GM18499 (cell line): ENCODE results near the gene FAM89B.

Experiments used
- ATAC-seq: cut with Tn5 transposase; IDR thresholded peaks from one replicate; pipeline ENCODE4 v1.9.1; 2021; ENCODE audit warnings: moderate number of reproducible peaks; ENCODE audit not compliant: insufficient read depth, unreplicated experiment

Gene FAM89B

GRCh38 chr11:65606876-65607613, 34.7 kb downstream of the FAM89B start:
- no peak for ATAC-seq

- ATAC-seq, result no peak
Observed at GRCh38 chr11:65607614-65608426, 35.5 kb downstream of the FAM89B start.

DNA sequence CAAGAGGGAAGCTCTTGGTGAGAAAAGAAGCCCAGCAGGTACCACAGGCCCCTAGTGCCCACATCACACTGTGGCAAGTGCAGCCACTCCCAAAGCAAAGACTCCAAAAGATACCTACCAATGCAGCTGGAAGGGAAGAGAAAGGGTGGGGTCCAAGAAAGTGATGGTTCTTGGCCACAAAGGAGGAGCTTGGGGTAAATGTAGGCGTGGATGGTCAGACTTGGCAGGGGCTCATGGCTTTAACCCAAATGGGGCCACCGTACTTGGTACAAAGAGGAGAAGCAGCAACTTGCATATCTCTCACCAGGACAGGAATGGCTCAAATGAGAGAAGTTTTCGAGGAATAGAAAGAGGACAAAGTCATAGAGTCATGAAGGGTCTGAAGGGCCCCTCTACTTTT, 36.9 kb downstream of the FAM89B start:
- no peak for ATAC-seq

- no peak for ATAC-seq
Observed at GRCh38 chr11:65609665-65610064, 37.3 kb downstream of the FAM89B start.

- ATAC-seq, result no peak
Observed at GRCh38 chr11:65610404-65610803, 38.1 kb downstream of the FAM89B start.

GRCh38 chr11:65611028-65611757, 38.9 kb downstream of the FAM89B start:
- no peak for ATAC-seq

DNA sequence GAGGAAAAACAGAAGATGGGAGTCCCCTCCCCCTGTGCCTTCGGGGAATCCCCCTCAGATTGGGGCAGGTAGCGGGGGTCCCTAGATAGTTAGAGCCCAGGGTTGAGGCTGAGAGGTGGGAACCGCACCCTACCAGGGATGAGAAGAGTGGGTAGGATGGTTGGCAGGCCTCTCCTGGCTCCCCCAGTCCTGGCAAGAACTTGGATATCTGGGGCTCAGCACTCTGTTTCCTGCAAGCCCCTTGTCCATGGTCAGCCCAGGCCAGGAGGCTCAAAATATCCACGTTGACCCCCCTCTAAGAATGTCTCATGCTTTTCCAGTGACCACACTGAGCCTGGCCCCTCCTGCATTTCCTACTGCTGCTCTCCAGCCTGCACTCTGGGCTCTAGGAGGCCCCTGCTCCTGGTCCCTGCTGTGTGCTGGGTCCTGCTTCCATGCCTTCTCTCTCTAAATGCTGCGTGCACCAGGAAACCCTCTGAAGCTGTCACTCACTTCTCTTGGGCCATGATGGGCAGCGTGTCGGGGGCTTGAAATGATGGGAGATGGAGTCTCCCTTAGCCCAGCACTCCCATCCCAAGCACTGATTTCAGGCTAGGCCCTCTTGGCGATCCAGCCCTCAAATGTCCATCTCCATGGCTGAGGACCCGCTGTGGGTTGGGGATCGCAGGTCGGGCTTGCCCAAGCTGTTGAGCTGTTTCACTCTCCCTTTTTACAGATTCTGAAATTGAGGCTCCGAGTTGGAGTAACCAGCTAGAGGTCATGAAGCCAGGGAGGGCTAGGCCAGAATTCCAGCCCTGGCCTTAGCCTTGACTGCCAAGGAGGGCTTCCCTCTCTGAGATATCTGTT, 39.6 kb downstream of the FAM89B start:
- ATAC-seq, result no peak

GRCh38 chr11:65612691-65613090, 40.4 kb downstream of the FAM89B start:
- ATAC-seq, result no peak

GRCh38 chr11:65613091-65613928, 41.0 kb downstream of the FAM89B start:
- ATAC-seq, result no peak

- ATAC-seq, result peak; percentile 68
Observed at GRCh38 chr11:65615229-65615949, 43.1 kb downstream of the FAM89B start, which contains the start of gene PCNX3. Gene PCNX3, plus strand, starts transcription at chr11:65615776. Its CDS starts 536 bp downstream, at chr11:65616312.

- no peak for ATAC-seq
Observed at GRCh38 chr11:65615950-65616574, 43.7 kb downstream of the FAM89B start.

DNA sequence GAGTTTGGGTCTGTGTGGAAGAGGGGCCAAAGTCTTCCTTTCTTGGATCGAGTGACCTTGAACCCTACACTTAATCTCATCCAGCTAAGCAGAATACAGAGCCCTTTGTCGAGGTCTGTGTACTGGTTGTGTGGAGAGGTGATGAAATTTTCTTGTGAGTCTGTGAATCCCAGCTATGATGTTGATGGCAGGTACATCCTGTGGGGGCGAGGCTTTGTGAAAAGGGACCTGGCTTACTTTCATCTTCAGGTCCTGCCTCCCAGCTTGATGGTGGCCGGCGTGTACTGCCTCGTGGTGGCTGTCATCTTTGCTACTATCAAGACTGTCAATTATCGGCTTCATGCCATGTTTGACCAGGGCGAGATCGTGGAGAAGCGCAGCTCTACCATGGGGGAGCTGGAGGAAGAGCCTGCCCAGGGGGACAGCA, 44.2 kb downstream of the FAM89B start:
- no peak for ATAC-seq

DNA sequence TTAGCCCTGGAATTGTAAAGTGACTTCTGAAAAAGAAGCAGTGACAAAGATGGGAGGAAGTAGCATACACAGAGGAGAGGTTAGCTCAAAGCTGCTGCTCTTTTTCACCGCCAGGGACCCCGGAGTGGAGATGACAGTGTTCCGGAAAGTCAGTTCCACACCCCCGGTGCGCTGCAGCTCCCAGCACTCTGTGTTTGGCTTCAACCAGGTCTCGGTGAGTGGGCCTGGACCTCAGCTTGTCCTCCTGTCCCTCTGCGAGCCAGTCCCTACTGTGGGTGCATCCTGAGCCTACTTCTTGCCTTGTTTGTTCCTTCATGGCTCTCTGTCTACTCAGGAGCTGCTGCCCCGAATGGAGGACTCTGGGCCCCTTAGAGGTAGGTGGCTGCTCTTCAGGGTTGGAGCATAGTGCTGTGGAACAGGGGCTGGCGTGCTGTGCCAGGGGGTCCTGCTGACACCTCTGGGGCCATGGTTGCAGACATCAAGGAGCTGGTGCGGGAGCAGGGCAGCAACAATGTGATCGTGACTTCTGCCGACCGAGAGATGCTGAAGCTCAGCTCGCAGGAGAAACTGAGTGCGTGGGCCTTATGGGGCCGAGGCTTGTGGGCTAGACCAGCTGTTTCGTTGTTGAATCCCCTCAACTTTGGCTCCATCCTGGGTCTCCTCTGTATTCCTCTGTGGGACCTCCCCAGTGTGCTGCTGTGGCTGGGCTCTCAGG, 45.0 kb downstream of the FAM89B start:
- ATAC-seq, result no peak

DNA sequence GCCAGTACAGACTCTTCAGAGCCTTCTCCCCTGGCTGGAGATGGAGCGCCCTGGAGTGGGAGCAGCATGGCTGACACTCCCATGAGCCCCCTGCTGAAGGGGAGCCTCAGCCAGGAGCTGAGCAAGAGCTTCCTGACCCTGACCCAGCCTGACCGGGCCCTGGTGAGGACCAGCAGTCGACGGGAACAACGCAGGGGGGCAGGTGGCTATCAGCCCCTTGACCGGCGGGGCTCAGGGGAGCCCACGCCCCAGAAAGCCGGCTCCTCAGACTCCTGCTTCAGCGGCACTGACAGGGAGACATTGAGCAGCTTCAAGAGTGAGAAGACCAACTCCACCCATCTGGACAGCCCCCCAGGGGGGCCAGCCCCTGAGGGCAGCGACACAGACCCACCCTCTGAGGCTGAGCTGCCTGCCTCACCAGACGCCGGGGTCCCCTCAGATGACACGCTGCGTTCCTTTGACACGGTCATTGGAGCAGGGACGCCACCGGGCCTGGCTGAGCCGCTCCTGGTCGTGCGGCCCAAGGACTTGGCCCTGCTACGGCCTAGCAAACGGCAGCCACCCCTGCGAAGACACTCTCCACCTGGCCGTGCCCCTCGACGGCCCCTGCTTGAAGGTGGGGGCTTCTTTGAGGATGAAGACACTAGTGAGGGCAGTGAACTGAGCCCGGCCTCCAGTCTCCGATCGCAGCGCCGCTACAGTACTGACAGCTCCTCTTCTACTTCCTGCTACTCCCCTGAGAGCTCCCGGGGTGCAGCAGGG, 45.8 kb downstream of the FAM89B start:
- no peak for ATAC-seq

GRCh38 chr11:65618763-65619162, 46.4 kb downstream of the FAM89B start:
- no peak for ATAC-seq

DNA sequence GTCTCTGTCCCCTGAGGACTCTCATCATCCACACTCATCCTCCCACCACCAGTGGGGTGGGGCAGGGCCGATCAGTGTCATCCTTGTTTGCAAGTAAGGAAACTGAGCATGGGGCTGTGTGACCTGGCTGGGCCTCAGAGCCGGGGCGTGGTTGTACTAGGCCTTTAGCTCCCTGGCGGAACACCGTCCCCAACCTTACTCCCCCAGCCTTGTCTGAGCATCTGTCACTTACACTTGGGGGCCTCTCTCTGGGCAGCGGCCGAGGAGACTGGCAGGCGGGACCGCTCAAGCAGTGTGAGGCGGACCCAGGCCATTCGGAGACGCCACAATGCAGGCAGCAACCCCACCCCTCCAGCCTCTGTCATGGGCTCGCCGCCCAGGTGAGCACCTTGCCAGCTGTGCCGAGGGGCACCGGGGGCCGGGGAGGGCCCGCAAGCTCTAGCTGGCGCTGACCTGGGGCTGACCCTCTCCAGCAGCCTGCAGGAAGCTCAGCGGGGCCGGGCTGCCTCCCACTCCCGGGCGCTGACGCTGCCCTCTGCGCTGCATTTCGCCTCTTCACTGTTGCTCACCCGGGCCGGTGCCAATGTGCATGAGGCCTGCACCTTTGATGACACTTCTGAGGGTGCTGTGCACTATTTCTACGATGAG, 47.1 kb downstream of the FAM89B start:
- ATAC-seq, result no peak
